ENCODE data around the gene GALNT2.

DNA sequence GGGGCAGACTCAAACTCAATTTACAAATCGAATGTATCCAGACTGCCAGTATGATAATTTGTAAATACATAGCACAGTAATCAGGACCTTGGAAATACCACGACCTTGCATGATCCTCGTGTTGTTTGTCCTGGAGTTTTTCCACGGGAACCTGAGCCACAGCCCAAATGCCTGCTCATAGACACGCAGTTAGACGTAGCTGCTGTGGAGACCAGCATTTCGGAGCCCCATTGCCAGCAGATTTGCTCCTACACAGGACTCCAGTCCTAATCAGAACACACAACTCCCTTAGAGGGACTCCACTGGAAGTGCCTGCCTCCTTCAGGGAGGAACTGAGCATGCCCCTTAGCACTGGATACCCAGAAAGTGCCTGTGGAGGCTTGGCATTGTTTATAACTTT lies 163.2 kb downstream of the GALNT2 start:
- TF ChIP-seq EZH2 (IDR thresholded peaks at IDR 0.05; ENCODE audit: borderline replicate concordance, control insufficient read depth, low read depth, low read length) (no peak), POLR2A (IDR thresholded peaks at IDR 0.05; ENCODE audit: low read depth, low read length) (no peak)
